Mononuclear cell (primary cell): Measurements from ENCODE around the gene S1PR3. TPM values are rescaled to one million over a fixed set of nuclear protein-coding genes. Genes with fewer than 3 reads are reported as not detected.
"Not testable (repeated sequence)": the region's sequence is repeated elsewhere in the genome, so short reads cannot be mapped to it uniquely, and the experiment has no call there.

Source experiments
- H3K27me3 ChIP-seq: 2 replicates; pipeline ENCODE4 v1.6.0; 2011; ENCODE audit warnings: low read length, control low read depth; ENCODE audit not compliant: insufficient read depth
- H3K4me1 ChIP-seq: 2 replicates; pipeline ENCODE4 v1.5.1; 2011; ENCODE audit warnings: mild to moderate bottlenecking, low read length, control low read depth; ENCODE audit not compliant: insufficient read depth
- H3K4me3 ChIP-seq: 2 replicates; pipeline ENCODE4 v1.5.1; 2011; ENCODE audit warnings: mild to moderate bottlenecking, low read length, moderate library complexity
- H3K9me3 ChIP-seq: 2 replicates; pipeline ENCODE4 v1.5.1; 2011; ENCODE audit warnings: low read depth, mild to moderate bottlenecking, control low read depth, low read length
- total RNA-seq: library from RNA; depleted of rRNA; stranded (reverse); fragments of >200 nt; gene quantifications from one replicate; pipeline ENCODE4 v1.2.3, GENCODE V29; 2012

Gene S1PR3
- total RNA-seq, result 7.8 TPM

GRCh38 chr9:88991066-88992034 lies at the start of gene S1PR3:
Gene S1PR3 (plus strand): TSS chr9:88991468. CDS start chr9:89001201, 9,733 bp downstream.
- Histone ChIP-seq H3K4me3 (peak within 1 kb of the TSS; percentile 51), H3K27me3 (peaks cover 7% of the 10 kb centered on the region), H3K4me1 (peaks cover 52% of the 10 kb centered on the region), H3K9me3 (no peaks in the 10 kb centered on the region)

- not testable (repeated sequence) for H3K4me3 ChIP-seq, H3K9me3 ChIP-seq, H3K27me3 ChIP-seq
- peaks cover 12% of the 10 kb centered on the region for H3K4me1 ChIP-seq
Observed at GRCh38 chr9:88941586-88941985, 49.7 kb upstream of the S1PR3 start.

GRCh38 chr9:88942411-88942810 lies 48.9 kb upstream of the S1PR3 start:
- H3K27me3 ChIP-seq, result no peaks in the 10 kb centered on the region

GRCh38 chr9:88945636-88946333 lies 45.5 kb upstream of the S1PR3 start:
- H3K9me3 ChIP-seq, result no peaks in the 10 kb centered on the region
- no peaks in the 10 kb centered on the region for H3K27me3 ChIP-seq
- no peak overlapping the region for H3K4me3 ChIP-seq
- H3K4me1 ChIP-seq, result peaks cover 19% of the 10 kb centered on the region

More at GRCh38 chr9:88942411-88942810, 48.9 kb upstream of the S1PR3 start:
- Histone ChIP-seq H3K4me1 (peaks cover 4% of the 10 kb centered on the region), H3K4me3 (no peak overlapping the region), H3K9me3 (no peaks in the 10 kb centered on the region)

GRCh38 chr9:88947581-88948573 lies 43.4 kb upstream of the S1PR3 start:
- no peaks in the 10 kb centered on the region for H3K9me3 ChIP-seq
- H3K4me1 ChIP-seq, result peaks cover 29% of the 10 kb centered on the region
- no peak overlapping the region for H3K4me3 ChIP-seq
- no peaks in the 10 kb centered on the region for H3K27me3 ChIP-seq

- Histone ChIP-seq H3K27me3 (no peaks in the 10 kb centered on the region), H3K4me3 (no peak overlapping the region), H3K4me1 (peaks cover 36% of the 10 kb centered on the region), H3K9me3 (no peaks in the 10 kb centered on the region)
Observed at GRCh38 chr9:88949425-88949824, 41.8 kb upstream of the S1PR3 start.

GRCh38 chr9:88949961-88950340 lies 41.3 kb upstream of the S1PR3 start:
- no peak overlapping the region for H3K4me3 ChIP-seq
- H3K4me1 ChIP-seq, result peaks cover 36% of the 10 kb centered on the region
- no peaks in the 10 kb centered on the region for H3K9me3 ChIP-seq
- H3K27me3 ChIP-seq, result no peaks in the 10 kb centered on the region

GRCh38 chr9:88950341-88951154 lies 40.7 kb upstream of the S1PR3 start:
- no peak overlapping the region for H3K4me3 ChIP-seq
- no peaks in the 10 kb centered on the region for H3K27me3 ChIP-seq
- H3K9me3 ChIP-seq, result no peaks in the 10 kb centered on the region
- peaks cover 36% of the 10 kb centered on the region for H3K4me1 ChIP-seq

GRCh38 chr9:88951155-88951542 lies 40.1 kb upstream of the S1PR3 start:
- no peaks in the 10 kb centered on the region for H3K9me3 ChIP-seq

GRCh38 chr9:88952086-88952615 lies 39.1 kb upstream of the S1PR3 start:
- H3K4me3 ChIP-seq, result no peak overlapping the region
- no peaks in the 10 kb centered on the region for H3K27me3 ChIP-seq
- H3K9me3 ChIP-seq, result no peaks in the 10 kb centered on the region
- H3K4me1 ChIP-seq, result peaks cover 36% of the 10 kb centered on the region

More at GRCh38 chr9:88951155-88951542, 40.1 kb upstream of the S1PR3 start:
- Histone ChIP-seq H3K4me3 (no peak overlapping the region), H3K4me1 (peaks cover 36% of the 10 kb centered on the region), H3K27me3 (no peaks in the 10 kb centered on the region)

- H3K4me3 ChIP-seq, result no peak overlapping the region
- H3K27me3 ChIP-seq, result no peaks in the 10 kb centered on the region
- peaks cover 36% of the 10 kb centered on the region for H3K4me1 ChIP-seq
- no peaks in the 10 kb centered on the region for H3K9me3 ChIP-seq
Observed at GRCh38 chr9:88952976-88953375, 38.3 kb upstream of the S1PR3 start.

GRCh38 chr9:88953381-88954029 lies 37.8 kb upstream of the S1PR3 start:
- H3K4me3 ChIP-seq, result no peak overlapping the region
- no peaks in the 10 kb centered on the region for H3K9me3 ChIP-seq
- H3K4me1 ChIP-seq, result peaks cover 36% of the 10 kb centered on the region
- no peaks in the 10 kb centered on the region for H3K27me3 ChIP-seq

GRCh38 chr9:88954066-88954465 lies 37.2 kb upstream of the S1PR3 start:
- H3K9me3 ChIP-seq, result no peaks in the 10 kb centered on the region
- H3K4me3 ChIP-seq, result no peak overlapping the region
- no peaks in the 10 kb centered on the region for H3K27me3 ChIP-seq
- H3K4me1 ChIP-seq, result peaks cover 32% of the 10 kb centered on the region
